B cell (primary cell): ENCODE measurements around the gene CCSAP.

ENCODE experiments used
- CTCF ChIP-seq: fragments of 200-600 bp; IDR thresholded peaks from one replicate; pipeline ENCODE4 v1.8.0; 2022; ENCODE audit warnings: antibody characterized with exemption, mild to moderate bottlenecking
- EZH2 ChIP-seq: IDR thresholded peaks from 2 replicates; pipeline ENCODE4 v1.6.1; 2012; ENCODE audit warnings: borderline replicate concordance, low read depth, mild to moderate bottlenecking, moderate library complexity, low read length; ENCODE audit not compliant: insufficient read depth, poor library complexity, severe bottlenecking

- TF ChIP-seq CTCF (no peak), EZH2 (no peak)
These were observed 31.6 kb upstream of the CCSAP start for GRCh38 chr1:229374485-229374884.
